ENCODE results near the gene ADAM15. TPM values are rescaled to one million over a fixed set of nuclear protein-coding genes. Genes with fewer than 3 reads are reported as not detected.

The ADAM15 gene
- total RNA-seq, 1 donor from 2014 or later = 68.3 TPM

DNA sequence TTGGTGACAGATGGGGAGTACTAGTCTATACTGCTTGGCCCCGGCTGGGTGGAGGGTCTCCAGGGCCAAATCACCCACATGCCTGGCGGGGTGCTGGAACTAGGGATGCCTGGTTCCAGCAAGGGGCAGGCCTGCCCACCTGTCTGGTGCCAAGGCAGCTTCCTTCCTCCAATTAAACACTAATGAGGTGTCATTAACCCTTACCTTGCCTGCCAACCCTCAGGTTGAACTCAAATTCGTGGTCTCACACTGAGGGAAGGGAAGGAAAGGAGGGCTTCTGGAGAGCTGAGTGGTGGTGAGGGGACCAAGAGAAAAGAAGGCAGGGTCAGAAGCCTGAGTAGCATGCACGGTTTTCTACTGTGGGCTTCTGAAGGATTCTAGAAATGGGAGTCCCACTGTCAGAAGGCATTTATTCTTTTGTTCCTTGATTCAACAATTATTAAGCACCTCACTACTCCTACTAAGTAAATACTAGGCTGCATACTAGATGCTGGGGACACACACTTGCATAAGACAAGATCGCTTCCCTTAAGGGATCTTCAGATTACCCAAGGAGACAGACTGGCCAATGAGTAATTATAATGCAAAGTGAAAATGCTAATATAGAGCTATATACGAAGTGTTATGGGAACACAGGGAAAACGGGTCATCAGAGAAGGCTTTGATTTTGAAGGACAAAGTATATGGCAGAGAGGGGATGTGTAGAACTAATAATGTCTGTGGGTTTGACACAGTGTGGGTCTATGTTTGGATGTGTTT is 21.6 kb downstream of the ADAM15 start:
- no peak overlapping the region for H3K9ac ChIP-seq (ENCODE audit: low read length)
- Mint-ChIP-seq H3K4me3 (ENCODE audit: unreplicated experiment) (no peak overlapping the region), H3K4me1 (ENCODE audit: low read depth, unreplicated experiment) (peaks cover 10% of the 10 kb centered on the region), H3K36me3 (ENCODE audit: low read depth, unreplicated experiment) (peaks cover 2% of the 10 kb centered on the region), H3K27ac (ENCODE audit: unreplicated experiment) (no peak overlapping the region), H3K9me3 (ENCODE audit: unreplicated experiment) (no peaks in the 10 kb centered on the region), H3K27me3 (ENCODE audit: low read depth, unreplicated experiment) (peaks cover 30% of the 10 kb centered on the region)
- no peak overlapping the region for H3K4me3 ChIP-seq (ENCODE audit: insufficient read depth, low read depth, low read length)
- H3K27me3 ChIP-seq (ENCODE audit: insufficient read depth, low read length) = peaks cover 20% of the 10 kb centered on the region
- H3K79me2 ChIP-seq (ENCODE audit: insufficient read depth, low read length) = no peaks in the 10 kb centered on the region
- DNase-seq (ENCODE audit: low read depth) (no peak), FAIRE-seq (no peak)
- H3K4me1 ChIP-seq (ENCODE audit: insufficient read depth, low read length) = peaks cover 7% of the 10 kb centered on the region
- no peaks in the 10 kb centered on the region for H3K9me3 ChIP-seq (ENCODE audit: insufficient read depth, low read depth, low read length)
- no peak overlapping the region for H3K27ac ChIP-seq (ENCODE audit: low read depth, low read length)
- peaks cover 14% of the 10 kb centered on the region for H4K20me1 ChIP-seq (ENCODE audit: insufficient read depth, low read length)
- H2AFZ ChIP-seq (ENCODE audit: low read depth, low read length) = no peak overlapping the region
- peaks cover 4% of the 10 kb centered on the region for H3K36me3 ChIP-seq (ENCODE audit: insufficient read depth, low read length)
- H3K4me2 ChIP-seq (ENCODE audit: low read length) = no peak overlapping the region
- TF ChIP-seq EZH2 (IDR thresholded peaks at IDR 0.05; ENCODE audit: insufficient read depth, low read length) = no peak

DNA sequence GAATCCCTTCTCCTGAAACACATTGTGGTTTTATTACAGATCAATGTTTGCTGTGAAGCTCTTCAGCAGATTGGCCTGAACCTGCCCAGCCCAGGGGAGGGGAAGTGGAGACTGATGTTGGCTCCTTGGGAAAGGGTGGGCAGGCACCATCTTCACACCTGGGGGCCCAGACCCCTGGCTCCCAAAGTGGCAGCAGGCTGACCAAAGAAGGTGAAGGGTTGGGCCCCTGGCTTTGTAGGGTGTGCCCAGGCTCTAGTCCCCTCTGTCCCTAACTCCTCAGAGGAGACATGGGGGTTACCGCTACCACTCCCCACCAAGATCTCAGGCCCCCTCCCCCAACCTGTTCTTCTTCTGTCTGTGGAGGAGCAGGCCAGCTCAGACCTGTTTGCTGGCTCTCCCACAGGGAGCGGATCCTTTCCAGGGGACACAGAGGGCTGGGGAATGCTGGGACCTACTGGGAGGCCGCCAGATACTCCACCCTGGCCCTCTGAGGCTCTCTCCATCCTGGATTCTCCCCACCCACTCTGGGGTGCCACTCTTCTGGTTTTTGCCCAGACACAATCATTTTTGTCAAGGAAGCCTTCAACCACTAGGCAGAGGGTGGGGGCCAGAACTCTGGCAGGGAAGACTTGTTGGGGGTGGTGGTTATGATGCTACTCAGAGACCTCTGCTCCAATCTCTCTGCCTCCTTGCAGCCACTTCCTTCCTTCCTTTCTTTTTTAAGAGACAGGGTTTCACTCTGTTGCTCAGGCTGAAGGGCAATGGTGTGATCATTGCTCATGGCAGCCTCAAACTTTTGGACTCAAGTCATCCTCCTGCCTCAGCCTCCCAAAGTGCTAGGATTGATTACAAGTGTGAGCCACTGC is 22.5 kb downstream of the ADAM15 start:
- FAIRE-seq = no peak
- Histone ChIP-seq H3K79me2 (ENCODE audit: insufficient read depth, low read length) (no peaks in the 10 kb centered on the region), H3K4me2 (ENCODE audit: low read length) (no peak overlapping the region)

DNA sequence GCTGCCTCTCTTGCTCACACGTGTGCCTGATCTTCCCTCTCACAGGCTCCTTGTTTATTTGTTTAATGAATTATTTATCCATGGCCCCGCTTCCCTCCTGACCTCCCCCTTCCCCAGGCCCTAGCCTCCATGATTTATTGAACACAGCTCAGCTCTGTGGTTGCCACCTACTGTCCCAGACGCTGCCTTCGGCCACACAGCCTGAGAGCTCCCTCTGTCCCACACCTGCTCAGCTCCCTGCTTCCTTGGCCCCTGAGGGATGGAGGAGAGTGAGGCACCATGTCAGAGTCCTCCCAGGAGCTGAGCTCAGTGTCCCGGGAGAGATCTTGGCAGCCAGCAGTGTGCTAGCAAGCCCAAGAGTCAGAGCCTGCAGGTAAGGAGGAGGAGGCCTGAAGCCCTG is 24.4 kb downstream of the ADAM15 start:
- no peaks in the 10 kb centered on the region for H3K9me3 Mint-ChIP-seq (ENCODE audit: unreplicated experiment)
- Histone ChIP-seq H4K20me1 (ENCODE audit: insufficient read depth, low read length) (no peaks in the 10 kb centered on the region), H3K36me3 (ENCODE audit: insufficient read depth, low read length) (no peaks in the 10 kb centered on the region), H3K9me3 (ENCODE audit: insufficient read depth, low read depth, low read length) (no peaks in the 10 kb centered on the region), H2AFZ (ENCODE audit: low read depth, low read length) (no peak overlapping the region), H3K4me3 (ENCODE audit: insufficient read depth, low read depth, low read length) (no peak overlapping the region), H3K9ac (ENCODE audit: low read length) (no peak overlapping the region), H3K79me2 (ENCODE audit: insufficient read depth, low read length) (no peaks in the 10 kb centered on the region), H3K27me3 (ENCODE audit: insufficient read depth, low read length) (peaks cover 34% of the 10 kb centered on the region), H3K27ac (ENCODE audit: low read depth, low read length) (no peak overlapping the region), H3K4me2 (ENCODE audit: low read length) (no peak overlapping the region), H3K4me1 (ENCODE audit: insufficient read depth, low read length) (peaks cover 18% of the 10 kb centered on the region)
- H3K36me3 Mint-ChIP-seq (ENCODE audit: low read depth, unreplicated experiment) = peaks cover 2% of the 10 kb centered on the region
- TF ChIP-seq, protein P1, sequence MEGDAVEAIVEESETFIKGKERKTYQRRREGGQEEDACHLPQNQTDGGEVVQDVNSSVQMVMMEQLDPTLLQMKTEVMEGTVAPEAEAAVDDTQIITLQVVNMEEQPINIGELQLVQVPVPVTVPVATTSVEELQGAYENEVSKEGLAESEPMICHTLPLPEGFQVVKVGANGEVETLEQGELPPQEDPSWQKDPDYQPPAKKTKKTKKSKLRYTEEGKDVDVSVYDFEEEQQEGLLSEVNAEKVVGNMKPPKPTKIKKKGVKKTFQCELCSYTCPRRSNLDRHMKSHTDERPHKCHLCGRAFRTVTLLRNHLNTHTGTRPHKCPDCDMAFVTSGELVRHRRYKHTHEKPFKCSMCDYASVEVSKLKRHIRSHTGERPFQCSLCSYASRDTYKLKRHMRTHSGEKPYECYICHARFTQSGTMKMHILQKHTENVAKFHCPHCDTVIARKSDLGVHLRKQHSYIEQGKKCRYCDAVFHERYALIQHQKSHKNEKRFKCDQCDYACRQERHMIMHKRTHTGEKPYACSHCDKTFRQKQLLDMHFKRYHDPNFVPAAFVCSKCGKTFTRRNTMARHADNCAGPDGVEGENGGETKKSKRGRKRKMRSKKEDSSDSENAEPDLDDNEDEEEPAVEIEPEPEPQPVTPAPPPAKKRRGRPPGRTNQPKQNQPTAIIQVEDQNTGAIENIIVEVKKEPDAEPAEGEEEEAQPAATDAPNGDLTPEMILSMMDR (IDR thresholded peaks at IDR 0.05; ENCODE audit: insufficient read depth, low read depth, low read length) = no peak
- TF ChIP-seq EZH2 (IDR thresholded peaks at IDR 0.05; ENCODE audit: insufficient read depth, low read length) = no peak
- H3K27me3 Mint-ChIP-seq (ENCODE audit: low read depth, unreplicated experiment) = peaks cover 39% of the 10 kb centered on the region
- DNase-seq (ENCODE audit: low read depth) (no peak), FAIRE-seq (no peak)
- H3K27ac Mint-ChIP-seq (ENCODE audit: unreplicated experiment) = no peak overlapping the region
- H3K4me1 Mint-ChIP-seq (ENCODE audit: low read depth, unreplicated experiment) = peaks cover 9% of the 10 kb centered on the region
- no peak overlapping the region for H3K4me3 Mint-ChIP-seq (ENCODE audit: unreplicated experiment)

More for the DNA sequence above, 22.5 kb downstream of the ADAM15 start:
- H3K27me3 Mint-ChIP-seq (ENCODE audit: low read depth, unreplicated experiment) = peaks cover 30% of the 10 kb centered on the region
- Histone ChIP-seq H2AFZ (ENCODE audit: low read depth, low read length) (no peak overlapping the region), H3K9ac (ENCODE audit: low read length) (no peak overlapping the region), H3K9me3 (ENCODE audit: insufficient read depth, low read depth, low read length) (no peaks in the 10 kb centered on the region), H3K4me3 (ENCODE audit: insufficient read depth, low read depth, low read length) (no peak overlapping the region), H3K4me1 (ENCODE audit: insufficient read depth, low read length) (peaks cover 12% of the 10 kb centered on the region), H3K36me3 (ENCODE audit: insufficient read depth, low read length) (peaks cover 3% of the 10 kb centered on the region), H3K27ac (ENCODE audit: low read depth, low read length) (no peak overlapping the region), H3K27me3 (ENCODE audit: insufficient read depth, low read length) (peaks cover 20% of the 10 kb centered on the region), H4K20me1 (ENCODE audit: insufficient read depth, low read length) (peaks cover 12% of the 10 kb centered on the region)
- no peak for TF ChIP-seq EZH2 (IDR thresholded peaks at IDR 0.05; ENCODE audit: insufficient read depth, low read length)
- TF ChIP-seq, protein P1 (IDR thresholded peaks at IDR 0.05; ENCODE audit: insufficient read depth, low read depth, low read length) = no peak
- no peak overlapping the region for H3K4me3 Mint-ChIP-seq (ENCODE audit: unreplicated experiment)
- H3K27ac Mint-ChIP-seq (ENCODE audit: unreplicated experiment) = no peak overlapping the region
- no peak for DNase-seq (ENCODE audit: low read depth)
- H3K9me3 Mint-ChIP-seq (ENCODE audit: unreplicated experiment) = no peaks in the 10 kb centered on the region
- H3K4me1 Mint-ChIP-seq (ENCODE audit: low read depth, unreplicated experiment) = peaks cover 7% of the 10 kb centered on the region
- peaks cover 2% of the 10 kb centered on the region for H3K36me3 Mint-ChIP-seq (ENCODE audit: low read depth, unreplicated experiment)

Measured in astrocyte (in vitro differentiated cells and primary cell).